Fibroblast of lung (primary cell): ENCODE measurements around the gene EQTN. TPM values are rescaled to one million over a fixed set of nuclear protein-coding genes. Genes with fewer than 3 reads are reported as not detected.

ENCODE experiments used
- DNase-seq, 2 donors: peaks; one replicate each; pipeline versions ENCODE4 v3.0.0 to v3.0.0-alpha.2; 2010; ENCODE audit warnings: low read depth in 2 of 2
- H2AFZ ChIP-seq: 2 replicates; pipeline ENCODE4 v1.5.1; 2012; ENCODE audit warnings: low read length, control low read depth, inconsistent platforms
- H3K27ac ChIP-seq: 2 replicates; pipeline ENCODE4 v1.5.1; 2011; ENCODE audit warnings: low read length, control low read depth; ENCODE audit not compliant: insufficient read depth
- H3K27me3 ChIP-seq: 2 replicates; pipeline ENCODE4 v1.5.1; 2011; ENCODE audit warnings: mild to moderate bottlenecking, low read length; ENCODE audit not compliant: control insufficient read depth, insufficient read depth
- H3K36me3 ChIP-seq: 2 replicates; pipeline ENCODE4 v1.5.1; 2011; ENCODE audit warnings: low read length; ENCODE audit not compliant: control insufficient read depth, insufficient read depth
- H3K4me1 ChIP-seq: 2 replicates; pipeline ENCODE4 v1.5.1; 2011; ENCODE audit warnings: low read length; ENCODE audit not compliant: control insufficient read depth, insufficient read depth; ENCODE audit errors: extremely low read depth
- H3K4me2 ChIP-seq: 2 replicates; pipeline ENCODE4 v1.5.1; 2011; ENCODE audit warnings: low read length, control low read depth; ENCODE audit not compliant: insufficient read depth; ENCODE audit errors: extremely low read depth
- H3K4me3 ChIP-seq, 4 experiments: fragments of 200-600 bp in 1 of 4; sonication (generic) in 1 of 4; replicated peaks in 1 of 4; 2 replicates each; pipeline ENCODE4 v1.5.1; 2011 to 2016; ENCODE audit warnings: low read length in 4 of 4, low read depth in 3 of 4, mild to moderate bottlenecking in 3 of 4, control low read depth in 2 of 4, inconsistent platforms in 1 of 4, mixed read lengths in 1 of 4; ENCODE audit not compliant: insufficient read depth in 1 of 4; ENCODE audit errors: control extremely low read depth in 1 of 4
- H3K79me2 ChIP-seq: 2 replicates; pipeline ENCODE4 v1.5.1; 2012; ENCODE audit warnings: mild to moderate bottlenecking, low read length, inconsistent platforms; ENCODE audit not compliant: control insufficient read depth, insufficient read depth
- H3K9ac ChIP-seq: 2 replicates; pipeline ENCODE4 v1.5.1; 2011; ENCODE audit warnings: mild to moderate bottlenecking, low read length, control low read depth; ENCODE audit not compliant: insufficient read depth
- H3K9me3 ChIP-seq: 2 replicates; pipeline ENCODE4 v1.5.1; 2012; ENCODE audit warnings: low read depth, low read length; ENCODE audit not compliant: control insufficient read depth, insufficient read depth
- H4K20me1 ChIP-seq: 2 replicates; pipeline ENCODE4 v1.5.1; 2011; ENCODE audit warnings: low read length; ENCODE audit not compliant: control insufficient read depth, insufficient read depth; ENCODE audit errors: extremely low read depth
- CTCF ChIP-seq, 2 donors: IDR thresholded peaks in 1 of 2; conservative IDR thresholded peaks in 1 of 2; 1 replicate in 1 of 2; 2 replicates in 1 of 2; pipeline ENCODE4 v1.5.1; 2011 to 2012; ENCODE audit warnings: low read length in 2 of 2, control low read depth in 1 of 2, inconsistent platforms in 1 of 2, low read depth in 1 of 2, mild to moderate bottlenecking in 1 of 2
- EZH2 ChIP-seq: IDR thresholded peaks from 2 replicates; pipeline ENCODE4 v1.5.1; 2012; ENCODE audit warnings: low read length, control low read depth, mild to moderate bottlenecking; ENCODE audit errors: missing control alignments
- polyA plus RNA-seq, 2 donors: library from polyadenylated mRNA; depleted of rRNA in 1 of 2; stranded (reverse) in 1 of 2; unstranded in 1 of 2; fragments of >200 nt; gene quantifications; 2 replicates each; pipeline ENCODE4 v1.2.1, GENCODE V29; 2011 to 2012; ENCODE audit warnings: missing spikeins in 1 of 2
- total RNA-seq: library from RNA; depleted of rRNA; stranded (reverse); fragments of >200 nt; gene quantifications from 2 replicates; pipeline ENCODE4 v1.2.1, GENCODE V29; 2014

The EQTN gene
- total and polyA plus RNA-seq, 2 donors (not counting 1 experiment from before 2014, with no cell fraction given): not detected

DNA sequence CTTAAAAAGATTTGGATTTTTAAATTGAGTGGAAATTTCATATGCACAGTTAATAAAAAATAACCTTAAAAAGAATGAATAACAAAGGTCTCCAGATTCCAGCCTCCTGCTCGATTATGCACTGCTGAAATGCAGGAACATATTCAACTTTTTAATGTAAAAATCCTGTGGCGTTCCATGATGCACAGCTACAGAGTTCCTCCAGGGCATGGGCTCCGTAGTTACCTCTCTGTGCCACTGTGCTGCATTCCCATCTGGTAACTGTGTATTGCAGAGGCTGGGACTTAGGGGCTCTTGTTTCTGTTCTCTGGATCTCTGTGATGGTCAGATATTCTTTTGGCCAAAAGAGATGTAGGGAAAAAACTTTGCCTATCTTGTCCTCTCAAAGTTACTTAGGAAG, 31.5 kb upstream of the EQTN start:
- H3K4me3 ChIP-seq: no peak overlapping the region
- H3K27ac ChIP-seq: no peak overlapping the region
- TF ChIP-seq CTCF (conservative IDR thresholded peaks at IDR 0.05 in 1 of 2, IDR thresholded peaks at IDR 0.05 in 1 of 2; ENCODE audit: low read depth in 1 of 2, low read length in 2 of 2): no peak
- no peak for DNase-seq
- H3K27me3 ChIP-seq: no peaks in the 10 kb centered on the region
- H3K9ac ChIP-seq: no peak overlapping the region
- H3K9me3 ChIP-seq: no peaks in the 10 kb centered on the region
- no peaks in the 10 kb centered on the region for H3K79me2 ChIP-seq
- no peak overlapping the region for H2AFZ ChIP-seq
- H4K20me1 ChIP-seq: no peaks in the 10 kb centered on the region
- no peaks in the 10 kb centered on the region for H3K4me1 ChIP-seq
- H3K4me2 ChIP-seq: no peak overlapping the region
- H3K36me3 ChIP-seq: no peaks in the 10 kb centered on the region

DNA sequence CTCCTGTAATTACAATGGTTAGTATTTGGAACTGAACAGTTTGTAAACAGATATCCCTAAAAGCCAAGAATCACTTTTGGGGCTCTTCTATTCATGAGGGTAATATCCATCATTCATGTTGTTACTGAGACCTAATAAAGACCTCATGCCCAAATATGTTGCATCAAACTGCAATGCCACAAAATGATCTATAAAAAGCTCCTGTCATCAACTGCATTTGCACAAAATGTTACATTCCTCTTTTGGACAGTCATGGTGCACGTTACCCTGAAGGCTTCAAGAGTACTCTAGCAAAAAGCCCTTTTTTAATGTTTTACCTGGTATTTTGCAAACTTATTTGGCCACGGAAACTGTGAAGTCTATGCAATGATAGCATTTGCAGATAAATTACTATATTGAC, 14.2 kb upstream of the EQTN start:
- no peak overlapping the region for H3K9ac ChIP-seq

DNA sequence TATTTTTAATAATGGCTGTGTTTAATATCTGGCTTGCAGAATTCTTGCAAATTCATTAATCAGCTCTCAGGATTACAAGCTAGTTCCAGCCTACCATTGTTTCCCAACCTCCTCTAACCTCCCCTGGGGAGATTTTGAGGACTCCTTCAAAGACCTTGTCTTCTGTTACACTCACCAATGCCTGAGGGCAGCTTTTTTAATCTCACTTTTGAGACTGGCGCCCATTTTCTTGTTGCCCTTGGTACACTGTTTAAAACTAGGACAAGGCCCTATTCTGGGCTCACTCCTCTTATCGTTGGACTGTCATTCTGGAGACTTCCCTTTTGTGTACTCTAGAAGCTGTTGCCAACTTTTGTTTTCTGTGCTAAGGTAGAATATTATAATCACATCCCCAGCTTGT, 13.6 kb upstream of the EQTN start:
- Histone ChIP-seq H4K20me1 (no peaks in the 10 kb centered on the region), H3K79me2 (no peaks in the 10 kb centered on the region), H3K27me3 (no peaks in the 10 kb centered on the region), H3K9me3 (no peaks in the 10 kb centered on the region), H3K4me3 (no peak overlapping the region), H3K9ac (no peak overlapping the region), H3K36me3 (no peaks in the 10 kb centered on the region), H3K4me2 (no peak overlapping the region), H2AFZ (no peak overlapping the region), H3K27ac (no peak overlapping the region), H3K4me1 (no peaks in the 10 kb centered on the region)
- TF ChIP-seq EZH2 (no peak), CTCF (conservative IDR thresholded peaks at IDR 0.05 in 1 of 2, IDR thresholded peaks at IDR 0.05 in 1 of 2; ENCODE audit: low read depth in 1 of 2, low read length in 2 of 2) (no peak)
- DNase-seq: no peak

More for the DNA sequence above, 14.2 kb upstream of the EQTN start:
- no peaks in the 10 kb centered on the region for H3K4me1 ChIP-seq
- H3K4me2 ChIP-seq: no peak overlapping the region
- H4K20me1 ChIP-seq: no peaks in the 10 kb centered on the region
- no peak for TF ChIP-seq CTCF (conservative IDR thresholded peaks at IDR 0.05 in 1 of 2, IDR thresholded peaks at IDR 0.05 in 1 of 2; ENCODE audit: low read depth in 1 of 2, low read length in 2 of 2)
- TF ChIP-seq EZH2: no peak
- H3K79me2 ChIP-seq: no peaks in the 10 kb centered on the region
- H3K36me3 ChIP-seq: no peaks in the 10 kb centered on the region
- no peak overlapping the region for H3K27ac ChIP-seq
- H3K27me3 ChIP-seq: no peaks in the 10 kb centered on the region
- DNase-seq: no peak
- no peak overlapping the region for H2AFZ ChIP-seq
- H3K4me3 ChIP-seq: no peak overlapping the region
- no peaks in the 10 kb centered on the region for H3K9me3 ChIP-seq
